SW 1271 (cell line): ENCODE data around the gene STRADA.

Experiments used
- DNase-seq, 2 experiments: peaks; one replicate each; lab custom pipeline; 2025; lab: John Stamatoyannopoulos, UW

Gene STRADA

GRCh38 chr17:63741408-63742173 is at the start of gene STRADA:
TSS of gene STRADA (minus strand) at chr17:63741799. CDS start at chr17:63728369, 13,430 bp downstream.
- DNase-seq, result peak; percentile 84 to 97

- no peak for DNase-seq
Measured at GRCh38 chr17:63790057-63790456, 48.5 kb upstream of the STRADA start.

- no peak for DNase-seq
Measured at GRCh38 chr17:63786971-63787711, 45.5 kb upstream of the STRADA start.

- no peak for DNase-seq
Measured at GRCh38 chr17:63786117-63786516, 44.5 kb upstream of the STRADA start.

- DNase-seq, result peak in 1 of 2 experiments; percentile 37
Measured at GRCh38 chr17:63785556-63785955, 44.0 kb upstream of the STRADA start.

GRCh38 chr17:63783522-63783921 is 41.9 kb upstream of the STRADA start:
- DNase-seq, result no peak

GRCh38 chr17:63780928-63781327 is 39.3 kb upstream of the STRADA start:
- no peak for DNase-seq

- no peak for DNase-seq
Measured at GRCh38 chr17:63780507-63780906, 38.9 kb upstream of the STRADA start.

- DNase-seq, result no peak
Measured at GRCh38 chr17:63775420-63775819, 33.8 kb upstream of the STRADA start.

GRCh38 chr17:63774969-63775265 is 33.3 kb upstream of the STRADA start:
- no peak for DNase-seq

GRCh38 chr17:63774141-63774968 is 32.8 kb upstream of the STRADA start, which contains the start of gene DDX42:
TSS of gene DDX42 (plus strand) at chr17:63774170. CDS start at chr17:63787050, 12,880 bp downstream.
- DNase-seq, result peak; percentile 3 to 58

GRCh38 chr17:63773272-63774140 is 31.9 kb upstream of the STRADA start, which contains the start of gene CCDC47:
TSS of gene CCDC47 (minus strand) at chr17:63773597. CDS start at chr17:63766175, 7,422 bp downstream.
- DNase-seq, result peak; percentile 96 to 97

- DNase-seq, result no peak
Measured at GRCh38 chr17:63772801-63773271, 31.2 kb upstream of the STRADA start.

- no peak for DNase-seq
Measured at GRCh38 chr17:63768433-63768832, 26.8 kb upstream of the STRADA start.

- DNase-seq, result no peak
Measured at GRCh38 chr17:63766754-63767153, 25.2 kb upstream of the STRADA start.

- DNase-seq, result no peak
Measured at GRCh38 chr17:63764716-63765115, 23.1 kb upstream of the STRADA start.

- DNase-seq, result no peak
Measured at GRCh38 chr17:63762161-63763078, 20.8 kb upstream of the STRADA start.

- no peak for DNase-seq
Measured at GRCh38 chr17:63760771-63761539, 19.4 kb upstream of the STRADA start.

- no peak for DNase-seq
Measured at GRCh38 chr17:63758428-63758827, 16.8 kb upstream of the STRADA start.
